ENCODE results near the gene HEG1.

The HEG1 gene

DNA sequence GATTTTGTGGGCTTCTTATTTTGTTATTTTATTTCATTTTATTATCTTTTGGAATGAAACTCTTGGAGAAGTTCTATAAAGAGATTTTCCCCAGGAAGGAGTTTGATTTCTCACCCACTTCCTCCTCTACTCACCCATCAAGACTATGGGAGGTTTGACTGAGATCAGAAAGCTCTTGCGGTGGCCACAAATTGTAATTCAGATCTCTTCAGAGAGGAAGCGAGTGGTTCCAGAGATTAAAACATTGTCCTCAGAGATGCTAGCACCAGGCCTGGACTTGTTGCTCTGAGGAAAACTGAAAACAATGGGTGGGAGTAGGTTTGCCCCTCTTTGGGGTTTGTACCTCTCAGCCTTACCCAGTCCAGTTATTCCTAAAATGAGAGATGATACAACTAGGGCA, 113.2 kb downstream of the HEG1 start:
- DNase-seq (ENCODE audit: low read depth) = no peak

GRCh38 chr3:124941771-124942170, 114.0 kb downstream of the HEG1 start:
- no peak for DNase-seq (ENCODE audit: low read depth)

GRCh38 chr3:124939661-124940060, 116.1 kb downstream of the HEG1 start:
- DNase-seq (ENCODE audit: low read depth) = no peak

- no peak for DNase-seq (ENCODE audit: low read depth)
Observed at GRCh38 chr3:124938896-124939295, 116.9 kb downstream of the HEG1 start.

GRCh38 chr3:124937049-124937448, 118.7 kb downstream of the HEG1 start:
- no peak for DNase-seq (ENCODE audit: low read depth)

GRCh38 chr3:124935794-124936542, 119.8 kb downstream of the HEG1 start:
- DNase-seq (ENCODE audit: low read depth) = no peak

- no peak for DNase-seq (ENCODE audit: low read depth)
Observed at GRCh38 chr3:124935264-124935663, 120.5 kb downstream of the HEG1 start.

DNA sequence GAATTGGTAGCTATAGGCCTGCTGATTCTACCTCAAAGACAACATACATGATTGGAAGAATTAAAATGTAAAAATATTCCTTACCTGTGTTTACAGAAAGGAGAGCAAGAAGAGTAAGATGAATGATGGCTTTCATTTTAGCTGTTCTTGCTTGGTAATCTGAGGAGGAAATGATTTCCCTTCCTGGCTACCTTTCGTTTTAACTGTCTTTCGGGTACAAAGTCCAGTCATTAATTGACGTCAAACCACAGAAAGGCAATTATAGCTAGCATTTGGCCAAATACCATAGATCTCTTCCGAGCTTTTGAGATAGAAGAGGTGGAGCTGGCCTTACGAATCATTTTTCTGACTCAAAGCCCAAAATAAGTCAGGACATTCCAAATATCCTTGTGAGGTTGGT, 121.2 kb downstream of the HEG1 start, which contains the start of gene MUC13:
Gene MUC13, minus strand, starts transcription at position 175 of the 400 bp plus-strand sequence. Its CDS starts 39 bp downstream, at position 136.
- DNase-seq (ENCODE audit: low read depth) = no peak

DNA sequence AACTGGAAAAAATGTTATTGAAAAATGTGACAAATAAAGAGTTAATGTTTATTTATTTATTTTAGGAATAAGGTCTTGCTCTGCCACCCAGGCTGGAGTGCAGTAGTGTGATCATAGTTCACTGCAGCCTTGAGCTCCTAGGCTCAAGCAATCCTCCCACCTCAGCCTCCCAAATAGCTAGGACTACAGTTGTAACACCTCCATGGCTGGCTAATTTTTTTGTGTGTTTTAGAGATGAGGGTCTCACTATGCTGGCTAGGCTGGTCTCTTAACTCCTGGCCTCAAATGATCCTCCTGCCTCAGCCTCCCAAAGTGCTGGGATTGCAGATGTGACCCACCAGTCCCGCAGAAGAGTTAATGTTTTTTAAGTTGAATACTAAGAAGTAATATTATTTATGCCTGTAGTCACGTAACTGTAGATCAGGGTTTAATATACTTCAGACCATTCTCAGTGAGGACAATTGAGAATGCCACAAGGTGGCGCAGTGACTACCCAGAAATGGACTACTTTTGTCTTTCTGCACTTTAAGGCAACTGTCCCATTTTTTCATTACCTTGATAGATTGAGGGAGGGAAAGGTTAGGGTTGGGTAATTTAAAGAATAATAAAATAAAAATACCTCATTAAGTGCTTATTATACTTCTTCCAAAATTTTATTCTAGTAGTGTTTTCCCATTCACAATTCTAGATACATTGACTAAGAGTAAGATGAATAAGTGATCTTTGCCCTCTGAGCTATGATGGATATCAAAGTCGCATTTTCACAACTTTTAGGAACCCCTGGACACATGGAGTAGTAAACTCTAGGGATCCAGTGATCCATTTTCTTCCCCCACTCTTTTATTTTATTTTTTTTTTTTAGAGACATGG, 127.2 kb downstream of the HEG1 start:
- peak; percentile 10 for DNase-seq (ENCODE audit: low read depth)

DNA sequence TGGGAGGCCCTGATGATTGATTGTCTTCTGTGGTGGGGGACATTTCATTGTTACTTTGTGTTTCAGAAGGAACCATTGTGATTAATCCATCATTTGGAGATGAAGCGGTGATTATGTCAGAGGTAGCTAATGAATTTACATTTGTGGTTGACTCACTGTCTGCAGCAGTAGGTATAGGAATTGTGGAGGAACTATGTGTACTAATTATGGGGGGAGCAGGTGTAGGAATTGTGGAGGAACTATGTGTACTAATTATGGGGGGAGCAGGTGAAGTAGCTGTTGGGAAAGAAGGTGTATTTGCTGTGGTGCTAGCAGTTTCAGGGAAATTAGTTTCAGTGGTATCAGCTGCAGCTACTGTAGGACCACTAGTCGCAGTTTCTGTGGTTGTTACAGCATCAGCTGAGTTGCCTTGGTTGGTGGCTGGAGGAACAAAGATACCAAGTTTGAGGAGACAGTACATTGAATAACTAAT, 128.2 kb downstream of the HEG1 start:
- DNase-seq (ENCODE audit: low read depth) = no peak

GRCh38 chr3:124926426-124927101, 129.2 kb downstream of the HEG1 start:
- no peak for DNase-seq (ENCODE audit: low read depth)

- no peak for DNase-seq (ENCODE audit: low read depth)
Observed at GRCh38 chr3:124924741-124925140, 131.1 kb downstream of the HEG1 start.

DNA sequence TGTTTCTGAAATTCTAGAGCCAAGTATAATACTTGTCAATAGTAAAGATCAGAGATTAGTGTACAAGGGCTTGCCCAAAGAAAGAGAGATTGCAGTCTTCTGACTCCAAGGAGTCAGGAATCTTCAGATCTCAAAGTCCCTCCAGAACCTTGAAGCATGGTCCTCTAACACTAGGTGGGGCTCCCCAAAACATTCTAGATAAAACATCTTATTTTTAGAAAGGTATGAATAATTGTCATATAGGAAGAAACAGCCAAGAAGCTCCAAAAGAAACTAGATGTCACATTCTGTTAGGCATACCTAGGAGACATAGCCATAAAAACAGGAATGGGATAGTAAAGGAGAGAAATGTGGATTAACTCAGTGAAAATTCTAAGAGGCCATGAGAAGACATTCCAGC, 132.0 kb downstream of the HEG1 start:
- no peak for DNase-seq (ENCODE audit: low read depth)

GRCh38 chr3:124920718-124921117, 135.1 kb downstream of the HEG1 start:
- no peak for DNase-seq (ENCODE audit: low read depth)

DNA sequence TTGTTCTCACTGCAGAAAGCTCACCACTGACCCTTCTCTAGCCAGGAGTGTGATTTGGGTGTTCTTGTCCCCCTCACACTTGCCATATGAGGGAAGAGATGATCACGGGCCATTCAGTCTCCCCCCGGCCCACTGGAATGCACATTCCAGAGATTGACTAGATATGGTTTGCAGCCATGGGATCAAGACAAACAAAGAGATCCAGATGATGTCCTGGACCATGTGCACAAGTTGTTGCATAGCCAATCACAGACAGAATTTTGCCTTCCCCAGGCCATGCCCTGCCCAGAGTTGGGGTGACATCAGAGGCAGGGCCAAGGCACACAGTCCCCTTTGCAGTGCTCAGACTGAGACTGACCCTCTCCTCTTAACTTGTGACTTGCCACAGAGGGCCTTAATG, 136.0 kb downstream of the HEG1 start:
- no peak for DNase-seq (ENCODE audit: low read depth)

- DNase-seq (ENCODE audit: low read depth) = no peak
Observed at GRCh38 chr3:124918524-124918923, 137.3 kb downstream of the HEG1 start.

DNA sequence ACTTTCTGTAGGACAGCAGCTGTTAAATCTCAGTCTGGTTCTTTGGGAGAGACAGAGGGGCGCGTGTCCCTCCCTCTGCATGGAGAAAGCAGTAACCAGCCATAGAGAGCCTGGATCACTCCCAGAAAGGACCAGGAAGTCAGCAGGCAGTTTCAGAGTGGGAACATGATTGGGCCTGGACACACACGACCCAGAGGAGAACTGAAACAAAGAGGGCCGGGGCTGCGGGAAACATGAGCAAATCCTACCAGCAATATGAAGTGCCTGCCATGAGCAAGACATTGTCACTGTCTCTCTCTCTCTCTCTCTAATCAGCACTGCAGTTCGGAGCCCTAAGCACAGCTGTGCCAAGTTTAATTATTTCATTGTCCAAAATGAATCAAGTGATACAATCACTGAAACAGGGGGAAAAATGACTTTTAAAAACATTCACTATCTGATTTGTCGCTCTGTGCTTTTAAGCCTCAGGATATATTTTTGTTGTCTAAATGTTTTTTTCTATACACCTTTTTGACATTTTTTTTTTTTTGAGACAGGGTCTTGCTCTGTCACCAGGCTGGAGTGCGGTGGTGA, 138.9 kb downstream of the HEG1 start:
- no peak for DNase-seq (ENCODE audit: low read depth)

All from activated T-helper 1 cell treated with Interleukin-2 at 50 U/mL for 16 hours (primary cell).